ENCODE data around the gene SLC25A22.

SLC25A22 gene

GRCh38 chr11:821512-822371, 23.7 kb upstream of the SLC25A22 start:
- Histone ChIP-seq H3K36me3 (ENCODE audit: control insufficient read depth in 5 of 5, insufficient read depth in 5 of 5, low read length in 5 of 5) (peaks cover 0 to 49% (median 40%) of the 10 kb centered on the region in 5 donors), H3K4me1 (ENCODE audit: control insufficient read depth in 5 of 5, insufficient read depth in 5 of 5, low read length in 5 of 5) (peaks cover 10 to 77% (median 62%) of the 10 kb centered on the region in 5 donors), H3K9ac (ENCODE audit: low read length in 5 of 5) (peak overlapping the region in 4 of 5 donors; percentile 83 to 95 (median 90)), H3K27ac (ENCODE audit: low read depth, low read length) (peak overlapping the region; percentile 97), H3K27me3 (ENCODE audit: control insufficient read depth in 5 of 5, insufficient read depth in 4 of 5, low read length in 5 of 5) (no peaks in the 10 kb centered on the region), H3K9me3 (ENCODE audit: control insufficient read depth in 5 of 5, low read length in 5 of 5) (no peaks in the 10 kb centered on the region), H3K4me3 (ENCODE audit: low read depth in 1 of 5, low read length in 5 of 5) (peak overlapping the region; percentile 83 to 100 (median 92))

DNA sequence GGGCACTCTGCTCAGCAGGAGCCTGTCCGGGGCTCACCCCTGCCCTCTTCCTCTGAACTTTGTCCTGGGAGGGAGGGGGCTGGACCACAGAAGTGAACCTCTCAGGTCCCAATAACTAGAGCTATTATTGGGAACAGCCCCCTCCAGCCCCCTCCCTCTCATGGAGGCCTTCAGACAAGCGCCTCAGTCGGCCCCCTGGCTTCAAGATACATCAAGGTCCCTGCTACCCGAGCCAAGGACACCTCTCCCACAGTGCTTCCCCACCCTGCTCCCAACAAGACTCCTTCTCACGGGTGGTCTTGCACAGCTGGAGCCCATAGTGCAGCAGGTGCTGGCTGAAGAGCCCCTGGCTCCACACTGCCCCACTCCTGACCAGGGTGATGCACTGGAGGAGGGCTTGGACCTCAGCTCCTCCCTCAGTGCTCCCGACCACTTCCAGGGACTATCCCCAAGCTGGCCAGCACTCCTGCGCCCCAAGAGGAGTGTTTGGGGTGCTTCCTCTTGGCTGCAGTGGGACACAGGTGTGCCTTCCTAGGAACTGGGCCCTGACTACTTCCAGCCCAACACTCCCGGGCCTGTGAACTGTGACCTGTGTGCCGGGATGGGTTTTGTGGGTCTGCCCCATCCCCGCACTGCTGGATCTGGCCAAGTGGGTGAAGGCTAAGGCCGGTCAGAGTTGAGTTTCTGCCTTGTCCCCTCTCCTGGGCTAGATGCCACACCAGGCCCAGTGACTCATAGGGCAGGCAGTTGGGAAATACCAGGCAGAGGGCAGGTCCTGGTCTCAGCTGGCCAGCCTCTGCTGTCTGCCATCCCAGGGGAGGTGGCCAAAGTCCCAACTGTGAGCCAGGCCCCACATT, 22.8 kb upstream of the SLC25A22 start:
- Histone ChIP-seq H3K27me3 (ENCODE audit: control insufficient read depth in 5 of 5, insufficient read depth in 4 of 5, low read length in 5 of 5) (no peaks in the 10 kb centered on the region), H3K4me1 (ENCODE audit: control insufficient read depth in 5 of 5, insufficient read depth in 5 of 5, low read length in 5 of 5) (peaks cover 10 to 76% (median 64%) of the 10 kb centered on the region in 5 donors), H3K4me3 (ENCODE audit: low read depth in 1 of 5, low read length in 5 of 5) (peak overlapping the region; percentile 83 to 100 (median 92)), H3K27ac (ENCODE audit: low read depth, low read length) (peak overlapping the region; percentile 97), H3K9ac (ENCODE audit: low read length in 5 of 5) (peak overlapping the region; percentile 56 to 95 (median 84)), H3K36me3 (ENCODE audit: control insufficient read depth in 5 of 5, insufficient read depth in 5 of 5, low read length in 5 of 5) (peaks cover 0 to 49% (median 40%) of the 10 kb centered on the region in 5 donors), H3K9me3 (ENCODE audit: control insufficient read depth in 5 of 5, low read length in 5 of 5) (no peaks in the 10 kb centered on the region)

DNA sequence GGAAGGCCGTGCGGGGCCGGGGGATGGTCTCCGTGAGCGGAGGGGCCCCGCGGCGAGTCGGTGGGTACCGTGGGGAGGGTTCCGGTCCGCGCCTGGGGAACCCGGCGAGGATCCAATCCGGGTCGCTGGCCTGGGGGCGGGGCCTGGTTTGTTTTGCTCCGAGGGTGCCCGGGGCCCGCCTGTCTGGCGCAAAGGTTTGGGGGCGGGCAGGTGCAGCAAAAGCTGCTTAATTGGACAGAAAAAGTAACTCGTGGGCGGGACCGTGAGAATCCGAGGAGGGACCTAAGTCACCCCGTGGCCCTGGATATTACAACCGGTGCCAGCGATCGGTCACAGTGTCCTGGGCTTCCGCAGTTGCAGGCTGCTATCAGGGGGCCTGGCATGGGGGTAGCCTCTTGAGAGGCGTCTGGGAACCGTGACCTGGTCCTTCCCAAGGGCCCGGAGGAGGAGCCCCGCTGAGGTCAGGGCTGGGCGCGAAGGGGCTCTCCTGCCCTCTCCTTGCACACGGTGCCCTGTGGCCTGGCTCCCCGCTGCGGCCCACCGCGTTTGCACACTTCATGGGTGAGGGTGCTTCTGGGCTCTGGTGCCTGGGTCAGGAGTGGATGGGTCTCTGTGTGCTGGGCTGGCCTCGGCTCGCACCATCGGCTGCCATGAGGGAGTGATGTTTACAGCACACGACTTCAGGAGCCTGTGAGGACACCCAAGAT, 22.0 kb upstream of the SLC25A22 start:
- peaks cover 10 to 75% (median 67%) of the 10 kb centered on the region in 5 donors for H3K4me1 ChIP-seq (ENCODE audit: control insufficient read depth in 5 of 5, insufficient read depth in 5 of 5, low read length in 5 of 5)

GRCh38 chr11:819129-819931, 21.2 kb upstream of the SLC25A22 start:
- H3K4me3 ChIP-seq (ENCODE audit: low read depth in 1 of 5, low read length in 5 of 5), result peak overlapping the region in 4 of 5 donors; percentile 83 to 100 (median 92)
- no peaks in the 10 kb centered on the region for H3K9me3 ChIP-seq (ENCODE audit: control insufficient read depth in 5 of 5, low read length in 5 of 5)
- peaks cover 0 to 35% (median 30%) of the 10 kb centered on the region in 5 donors for H3K36me3 ChIP-seq (ENCODE audit: control insufficient read depth in 5 of 5, insufficient read depth in 5 of 5, low read length in 5 of 5)
- H3K4me1 ChIP-seq (ENCODE audit: control insufficient read depth in 5 of 5, insufficient read depth in 5 of 5, low read length in 5 of 5), result peaks cover 10 to 68% (median 65%) of the 10 kb centered on the region in 5 donors
- H3K9ac ChIP-seq (ENCODE audit: low read length in 5 of 5), result peak overlapping the region in 4 of 5 donors; percentile 84 to 99 (median 93)
- H3K27me3 ChIP-seq (ENCODE audit: control insufficient read depth in 5 of 5, insufficient read depth in 4 of 5, low read length in 5 of 5), result no peaks in the 10 kb centered on the region
- H3K27ac ChIP-seq (ENCODE audit: low read depth, low read length), result peak overlapping the region; percentile 97

More for the DNA sequence above, 22.0 kb upstream of the SLC25A22 start:
- peak overlapping the region; percentile 83 to 100 (median 92) for H3K4me3 ChIP-seq (ENCODE audit: low read depth in 1 of 5, low read length in 5 of 5)
- peak overlapping the region; percentile 56 to 95 (median 84) for H3K9ac ChIP-seq (ENCODE audit: low read length in 5 of 5)
- peak overlapping the region; percentile 97 for H3K27ac ChIP-seq (ENCODE audit: low read depth, low read length)
- H3K27me3 ChIP-seq (ENCODE audit: control insufficient read depth in 5 of 5, insufficient read depth in 4 of 5, low read length in 5 of 5), result no peaks in the 10 kb centered on the region
- peaks cover 0 to 43% (median 37%) of the 10 kb centered on the region in 5 donors for H3K36me3 ChIP-seq (ENCODE audit: control insufficient read depth in 5 of 5, insufficient read depth in 5 of 5, low read length in 5 of 5)
- H3K9me3 ChIP-seq (ENCODE audit: control insufficient read depth in 5 of 5, low read length in 5 of 5), result no peaks in the 10 kb centered on the region

DNA sequence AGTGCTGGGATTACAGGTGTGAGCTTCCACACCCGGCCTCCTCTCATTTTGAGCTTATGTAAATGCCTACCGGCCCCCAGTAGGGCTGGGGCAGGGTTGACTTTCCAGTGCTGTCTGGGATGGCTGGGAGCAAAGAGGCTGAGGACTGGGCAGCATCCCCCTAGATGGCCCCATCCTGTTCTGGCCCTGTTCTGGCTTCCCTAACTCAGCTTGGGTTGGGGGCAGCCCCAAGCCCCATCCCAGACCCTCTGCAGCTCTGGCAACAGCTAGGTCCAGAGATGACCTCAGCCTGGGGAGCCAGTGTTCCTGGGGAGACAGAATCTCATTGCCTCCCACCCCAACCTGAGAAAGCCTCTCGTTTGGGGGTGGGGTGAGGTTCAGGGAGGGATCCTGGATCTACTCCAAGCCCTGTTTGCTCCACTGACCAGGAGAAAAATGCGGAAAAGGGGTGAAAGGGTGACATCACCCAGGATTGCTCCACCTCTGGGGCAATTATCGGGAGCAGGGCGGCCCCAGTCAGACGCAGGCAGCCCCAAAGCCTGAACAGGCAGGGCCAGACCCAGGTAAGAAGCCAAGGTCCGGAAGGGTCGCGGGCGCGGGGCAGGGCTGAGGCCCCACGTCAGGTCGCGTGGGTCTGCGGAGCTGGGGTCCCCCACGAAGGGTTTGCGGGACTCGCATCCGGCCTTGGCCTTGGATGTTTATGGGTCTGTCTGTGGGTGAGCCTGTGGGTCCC, 20.5 kb upstream of the SLC25A22 start, which contains the start of gene PNPLA2:
Gene PNPLA2, plus strand, starts transcription at position 519 of the 733 bp plus-strand sequence. CDS start 805 bp downstream, outside the sequence.
- Histone ChIP-seq H3K4me3 (ENCODE audit: low read depth in 1 of 5, low read length in 5 of 5) (peak within 1 kb of the TSS; percentile 44 to 100 (median 89)), H3K4me1 (ENCODE audit: control insufficient read depth in 5 of 5, insufficient read depth in 5 of 5, low read length in 5 of 5) (peaks cover 10 to 67% (median 65%) of the 10 kb centered on the region in 5 donors), H3K27ac (ENCODE audit: low read depth, low read length) (peak within 1 kb of the TSS; percentile 97), H3K9me3 (ENCODE audit: control insufficient read depth in 5 of 5, low read length in 5 of 5) (no peaks in the 10 kb centered on the region), H3K27me3 (ENCODE audit: control insufficient read depth in 5 of 5, insufficient read depth in 4 of 5, low read length in 5 of 5) (no peaks in the 10 kb centered on the region), H3K36me3 (ENCODE audit: control insufficient read depth in 5 of 5, insufficient read depth in 5 of 5, low read length in 5 of 5) (peaks cover 0 to 31% (median 25%) of the 10 kb centered on the region in 5 donors), H3K9ac (ENCODE audit: low read length in 5 of 5) (peak within 1 kb of the TSS in 4 of 5 donors; percentile 84 to 99 (median 93))

DNA sequence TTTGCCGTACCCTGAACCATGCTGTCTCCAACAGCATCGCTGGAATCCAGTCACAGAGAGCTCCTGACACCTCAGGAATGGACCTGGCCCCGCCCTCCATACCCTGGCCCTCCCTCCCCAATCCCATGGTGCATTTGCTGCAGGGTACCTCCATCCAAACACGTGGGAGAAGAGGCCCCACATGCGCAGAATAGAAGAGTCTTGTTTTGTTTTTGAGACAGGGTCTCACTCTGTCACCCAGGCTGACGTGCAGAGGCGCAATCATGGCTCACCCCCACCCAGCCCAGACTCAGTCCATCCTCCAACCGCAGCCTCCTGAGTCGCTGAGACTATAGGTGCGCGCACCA, 18.3 kb upstream of the SLC25A22 start:
- Histone ChIP-seq H3K36me3 (ENCODE audit: control insufficient read depth in 5 of 5, insufficient read depth in 5 of 5, low read length in 5 of 5) (peaks cover 0 to 32% (median 32%) of the 10 kb centered on the region in 5 donors), H3K4me1 (ENCODE audit: control insufficient read depth in 5 of 5, insufficient read depth in 5 of 5, low read length in 5 of 5) (peaks cover 14 to 66% (median 64%) of the 10 kb centered on the region in 5 donors), H3K4me3 (ENCODE audit: low read depth in 1 of 5, low read length in 5 of 5) (no peak overlapping the region), H3K9ac (ENCODE audit: low read length in 5 of 5) (peak overlapping the region in 2 of 5 donors; percentile 48 to 68), H3K27me3 (ENCODE audit: control insufficient read depth in 5 of 5, insufficient read depth in 4 of 5, low read length in 5 of 5) (no peaks in the 10 kb centered on the region), H3K9me3 (ENCODE audit: control insufficient read depth in 5 of 5, low read length in 5 of 5) (no peaks in the 10 kb centered on the region), H3K27ac (ENCODE audit: low read depth, low read length) (peak overlapping the region; percentile 70)

- Histone ChIP-seq H3K27ac (ENCODE audit: low read depth, low read length) (peak overlapping the region; percentile 70), H3K4me3 (ENCODE audit: low read depth in 1 of 5, low read length in 5 of 5) (no peak overlapping the region), H3K36me3 (ENCODE audit: control insufficient read depth in 5 of 5, insufficient read depth in 5 of 5, low read length in 5 of 5) (peaks cover 0 to 34% (median 32%) of the 10 kb centered on the region in 5 donors), H3K27me3 (ENCODE audit: control insufficient read depth in 5 of 5, insufficient read depth in 4 of 5, low read length in 5 of 5) (no peaks in the 10 kb centered on the region), H3K9ac (ENCODE audit: low read length in 5 of 5) (peak overlapping the region in 3 of 5 donors; percentile 23 to 87 (median 68)), H3K9me3 (ENCODE audit: control insufficient read depth in 5 of 5, low read length in 5 of 5) (no peaks in the 10 kb centered on the region), H3K4me1 (ENCODE audit: control insufficient read depth in 5 of 5, insufficient read depth in 5 of 5, low read length in 5 of 5) (peaks cover 13 to 66% (median 64%) of the 10 kb centered on the region in 5 donors)
Observed at GRCh38 chr11:815675-816432, 17.8 kb upstream of the SLC25A22 start.

Measured in subcutaneous abdominal adipose tissue (tissue), 5 donors.